ENCODE results near the gene VTI1A. TPM values are rescaled to one million over a fixed set of nuclear protein-coding genes. Genes with fewer than 3 reads are reported as not detected.

Gene VTI1A
- total RNA-seq, 2 donors from 2014 or later = 34.1 to 38.6 TPM

DNA sequence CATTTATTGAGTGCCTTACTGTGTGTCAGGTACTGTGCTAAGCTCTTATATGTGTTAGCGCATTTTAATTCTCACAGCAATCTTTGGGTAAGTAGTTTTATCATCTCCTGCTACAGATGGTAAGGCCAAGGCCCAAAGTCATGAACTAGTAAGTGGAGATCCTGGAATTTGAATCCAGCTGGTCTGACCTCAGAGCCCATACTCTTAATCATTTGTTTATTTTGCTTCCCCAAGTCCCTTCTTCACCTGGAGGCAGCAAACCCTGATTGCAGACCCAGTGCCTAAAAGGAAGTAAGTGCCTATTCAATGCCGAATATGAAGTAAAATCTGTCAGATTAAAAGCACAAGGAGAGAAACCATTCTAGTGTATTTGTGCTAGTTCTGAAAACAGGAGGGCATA is 320.1 kb downstream of the VTI1A start:
- DNase-seq = no peak
- H3K4me3 ChIP-seq = no peak overlapping the region
- no peaks in the 10 kb centered on the region for H3K9me3 ChIP-seq
- H3K36me3 ChIP-seq = no peaks in the 10 kb centered on the region
- H3K27ac ChIP-seq = no peak overlapping the region
- intact Hi-C loops (cut with DNase I) = no loop called here
- no peak overlapping the region for H3K9ac ChIP-seq (ENCODE audit: low read depth in 2 of 2, low read length in 2 of 2)
- TF ChIP-seq CTCF (IDR thresholded peaks at IDR 0.05) = no peak
- H3K27me3 ChIP-seq = no peaks in the 10 kb centered on the region
- H3K4me1 ChIP-seq = no peaks in the 10 kb centered on the region

GRCh38 chr10:112768121-112768520 is 321.1 kb downstream of the VTI1A start:
- Histone ChIP-seq H3K4me1 (no peaks in the 10 kb centered on the region), H3K4me3 (no peak overlapping the region), H3K27me3 (no peaks in the 10 kb centered on the region), H3K9ac (ENCODE audit: low read depth in 2 of 2, low read length in 2 of 2) (no peak overlapping the region), H3K9me3 (no peaks in the 10 kb centered on the region), H3K36me3 (no peaks in the 10 kb centered on the region), H3K27ac (no peak overlapping the region)
- no peak for TF ChIP-seq CTCF (IDR thresholded peaks at IDR 0.05)
- DNase-seq = no peak
- intact Hi-C loops (cut with DNase I) = no loop called here

DNA sequence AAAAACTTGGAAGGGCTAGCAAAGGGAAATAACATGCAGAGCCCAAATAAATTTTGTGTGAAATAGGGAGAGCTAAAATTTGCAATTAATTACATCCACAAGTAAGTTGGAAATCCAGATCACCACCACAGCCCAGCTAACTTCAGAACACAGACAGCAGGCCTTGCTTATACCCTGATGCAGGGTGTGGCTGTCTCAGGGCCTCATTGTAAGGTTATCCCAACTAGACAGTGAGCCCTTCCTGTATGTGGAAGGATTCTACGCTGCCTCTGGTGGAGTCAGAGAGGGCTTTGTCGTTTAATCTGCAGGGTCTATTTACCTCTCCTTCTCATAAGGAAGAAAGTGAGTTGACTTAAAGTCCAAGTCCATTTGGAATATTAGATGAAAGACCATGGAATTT is 322.1 kb downstream of the VTI1A start:
- Histone ChIP-seq H3K4me1 (no peaks in the 10 kb centered on the region), H3K9me3 (no peaks in the 10 kb centered on the region), H3K27me3 (no peaks in the 10 kb centered on the region), H3K9ac (ENCODE audit: low read depth in 2 of 2, low read length in 2 of 2) (no peak overlapping the region), H3K27ac (no peak overlapping the region), H3K36me3 (no peaks in the 10 kb centered on the region), H3K4me3 (no peak overlapping the region)
- intact Hi-C loops (cut with DNase I) = no loop called here
- no peak for TF ChIP-seq CTCF (IDR thresholded peaks at IDR 0.05)
- DNase-seq = no peak

- Histone ChIP-seq H3K27me3 (no peaks in the 10 kb centered on the region), H3K27ac (no peak overlapping the region), H3K4me3 (no peak overlapping the region), H3K36me3 (no peaks in the 10 kb centered on the region), H3K9ac (ENCODE audit: low read depth in 2 of 2, low read length in 2 of 2) (no peak overlapping the region), H3K9me3 (no peaks in the 10 kb centered on the region), H3K4me1 (no peaks in the 10 kb centered on the region)
- no peak for TF ChIP-seq CTCF (IDR thresholded peaks at IDR 0.05)
- DNase-seq = no peak
- intact Hi-C loops (cut with DNase I) = no loop called here
These were observed 322.8 kb downstream of the VTI1A start for GRCh38 chr10:112769611-112770370.

- TF ChIP-seq CTCF (IDR thresholded peaks at IDR 0.05) = no peak
- DNase-seq = no peak
- no peaks in the 10 kb centered on the region for H3K4me1 ChIP-seq
- no peaks in the 10 kb centered on the region for H3K9me3 ChIP-seq
- no peaks in the 10 kb centered on the region for H3K27me3 ChIP-seq
- no peak overlapping the region for H3K9ac ChIP-seq (ENCODE audit: low read depth in 2 of 2, low read length in 2 of 2)
- no peaks in the 10 kb centered on the region for H3K36me3 ChIP-seq
- intact Hi-C loops (cut with DNase I) = no loop called here
- no peak overlapping the region for H3K27ac ChIP-seq
- no peak overlapping the region for H3K4me3 ChIP-seq
These were observed 324.7 kb downstream of the VTI1A start for GRCh38 chr10:112771733-112772132.
